Stimulated activated CD8-positive, alpha-beta memory T cell treated with anti-CD3 and anti-CD28 coated beads, Interleukin-7, amount 100 ng/mL, for 1 hour (primary cell): ENCODE results near the gene LTA4H.
"Not testable (repeated sequence)": the region's sequence is repeated elsewhere in the genome, so short reads cannot be mapped to it uniquely, and the experiment has no call there.

Experiments used
- DNase-seq, 2 donors: peaks; one replicate each; pipeline ENCODE4 v3.0.0-alpha.2; 2020; ENCODE audit warnings: low read depth in 2 of 2

The LTA4H gene

GRCh38 chr12:95990136-95990535 lies 45.3 kb downstream of the LTA4H start:
- DNase-seq: no peak

GRCh38 chr12:95989504-95990123 lies 45.8 kb downstream of the LTA4H start:
- DNase-seq: no peak

GRCh38 chr12:95988506-95989275 lies 46.7 kb downstream of the LTA4H start:
- DNase-seq: no peak

GRCh38 chr12:95986635-95987570 lies 48.5 kb downstream of the LTA4H start:
- no peak for DNase-seq

GRCh38 chr12:95984682-95985081 lies 50.7 kb downstream of the LTA4H start:
- no peak for DNase-seq

GRCh38 chr12:95982602-95983001 lies 52.8 kb downstream of the LTA4H start:
- DNase-seq: no peak

- no peak for DNase-seq
These were observed 55.0 kb downstream of the LTA4H start for GRCh38 chr12:95980437-95980836.

GRCh38 chr12:95978774-95979173 lies 56.6 kb downstream of the LTA4H start:
- no peak for DNase-seq

- no peak for DNase-seq
These were observed 57.0 kb downstream of the LTA4H start for GRCh38 chr12:95978351-95978750.

GRCh38 chr12:95977764-95978305 lies 57.6 kb downstream of the LTA4H start:
- DNase-seq: no peak

GRCh38 chr12:95976416-95976832 lies 59.0 kb downstream of the LTA4H start:
- DNase-seq: no peak

GRCh38 chr12:95975491-95975890 lies 59.9 kb downstream of the LTA4H start:
- DNase-seq: no peak

- DNase-seq: no peak
These were observed 61.0 kb downstream of the LTA4H start for GRCh38 chr12:95974358-95974757.

- no peak for DNase-seq
These were observed 62.4 kb downstream of the LTA4H start for GRCh38 chr12:95972832-95973456.

GRCh38 chr12:95970905-95971304 lies 64.5 kb downstream of the LTA4H start:
- no peak for DNase-seq

GRCh38 chr12:95969116-95969515 lies 66.3 kb downstream of the LTA4H start:
- DNase-seq: not testable (repeated sequence)

GRCh38 chr12:95967301-95967700 lies 68.1 kb downstream of the LTA4H start:
- DNase-seq: no peak

- DNase-seq: no peak
These were observed 69.0 kb downstream of the LTA4H start for GRCh38 chr12:95966287-95966870.

GRCh38 chr12:95963096-95963495 lies 72.3 kb downstream of the LTA4H start:
- no peak for DNase-seq

GRCh38 chr12:95962222-95962621 lies 73.2 kb downstream of the LTA4H start:
- no peak for DNase-seq

- no peak for DNase-seq
These were observed 75.1 kb downstream of the LTA4H start for GRCh38 chr12:95960241-95960640.
